HG03575 (cell line): ENCODE measurements around the gene RERE.

Experiments used
- ATAC-seq: cut with Tn5 transposase; IDR thresholded peaks from one replicate; pipeline ENCODE4 v1.9.1; 2021; ENCODE audit not compliant: unreplicated experiment, insufficient number of reproducible peaks, low FRiP score; ENCODE audit errors: extremely low read depth

Gene RERE

GRCh38 chr1:8551613-8552489, 265.6 kb downstream of the RERE start:
- ATAC-seq, result no peak

GRCh38 chr1:8551057-8551456, 266.4 kb downstream of the RERE start:
- ATAC-seq, result no peak

GRCh38 chr1:8547791-8548190, 269.6 kb downstream of the RERE start:
- ATAC-seq, result no peak

- ATAC-seq, result no peak
Observed at GRCh38 chr1:8545078-8545477, 272.4 kb downstream of the RERE start.

- ATAC-seq, result no peak
Observed at GRCh38 chr1:8544644-8545043, 272.8 kb downstream of the RERE start.

GRCh38 chr1:8543965-8544364, 273.5 kb downstream of the RERE start:
- no peak for ATAC-seq

- no peak for ATAC-seq
Observed at GRCh38 chr1:8541961-8542521, 275.4 kb downstream of the RERE start.

GRCh38 chr1:8540971-8541370, 276.5 kb downstream of the RERE start:
- ATAC-seq, result no peak

GRCh38 chr1:8540261-8540941, 277.0 kb downstream of the RERE start:
- ATAC-seq, result no peak

GRCh38 chr1:8539683-8540082, 277.8 kb downstream of the RERE start:
- ATAC-seq, result no peak

- no peak for ATAC-seq
Observed at GRCh38 chr1:8538502-8538901, 278.9 kb downstream of the RERE start.

GRCh38 chr1:8537991-8538390, 279.4 kb downstream of the RERE start:
- no peak for ATAC-seq

GRCh38 chr1:8536515-8536914, 280.9 kb downstream of the RERE start:
- no peak for ATAC-seq

GRCh38 chr1:8533907-8534306, 283.5 kb downstream of the RERE start:
- no peak for ATAC-seq

GRCh38 chr1:8533124-8533523, 284.3 kb downstream of the RERE start:
- no peak for ATAC-seq

- ATAC-seq, result no peak
Observed at GRCh38 chr1:8529901-8530300, 287.5 kb downstream of the RERE start.

GRCh38 chr1:8527941-8528340, 289.5 kb downstream of the RERE start:
- no peak for ATAC-seq

- ATAC-seq, result no peak
Observed at GRCh38 chr1:8525558-8526275, 291.7 kb downstream of the RERE start.

GRCh38 chr1:8525216-8525557, 292.3 kb downstream of the RERE start:
- no peak for ATAC-seq
